Neural crest cell (in vitro differentiated cells): ENCODE data around the gene CHFR. TPM values are rescaled to one million over a fixed set of nuclear protein-coding genes. Genes with fewer than 3 reads are reported as not detected.
A peak's percentile ranks its signal among the peaks of the same experiment; 100 is the strongest.
"Not testable (repeated sequence)": the region's sequence is repeated elsewhere in the genome, so short reads cannot be mapped to it uniquely, and the experiment has no call there.

Experiments
- DNase-seq: peaks from one replicate; pipeline ENCODE4 v3.0.0; 2021; ENCODE audit warnings: low read depth, mixed read lengths, low spot score
- H3K27ac Mint-ChIP-seq: one replicate; pipeline ENCODE4 v1.8.0; 2021; ENCODE audit warnings: mild to moderate bottlenecking, mixed read lengths; ENCODE audit not compliant: unreplicated experiment
- H3K27me3 Mint-ChIP-seq: 2 replicates; pipeline ENCODE4 v1.8.0; 2021; ENCODE audit warnings: low read depth, mild to moderate bottlenecking, mixed read lengths
- H3K36me3 Mint-ChIP-seq: 2 replicates; pipeline ENCODE4 v1.8.0; 2021; ENCODE audit warnings: low read depth, mild to moderate bottlenecking, mixed read lengths
- H3K4me1 Mint-ChIP-seq: 2 replicates; pipeline ENCODE4 v1.8.0; 2021; ENCODE audit warnings: mixed read lengths
- H3K4me3 Mint-ChIP-seq: one replicate; pipeline ENCODE4 v1.8.0; 2021; ENCODE audit warnings: mild to moderate bottlenecking, mixed read lengths
- H3K9me3 Mint-ChIP-seq: 2 replicates; pipeline ENCODE4 v1.8.0; 2021; ENCODE audit warnings: mixed read lengths
- long read RNA-seq: library from polyadenylated mRNA; unstranded; transcript quantifications from one replicate; pipeline ENCODE4 v2.0.0, GENCODE V29; 2020
- total RNA-seq: library from RNA; stranded (reverse); gene quantifications from 2 replicates; pipeline ENCODE4 v1.2.1, GENCODE V29; 2021
- TF ChIP-seq, protein P1 (sequence below): fragments of 200-600 bp; sonication (generic); conservative IDR thresholded peaks from 2 replicates; pipeline ENCODE4 v1.5.0; 2021; ENCODE audit warnings: antibody characterized with exemption, mild to moderate bottlenecking

Gene CHFR, protein sequence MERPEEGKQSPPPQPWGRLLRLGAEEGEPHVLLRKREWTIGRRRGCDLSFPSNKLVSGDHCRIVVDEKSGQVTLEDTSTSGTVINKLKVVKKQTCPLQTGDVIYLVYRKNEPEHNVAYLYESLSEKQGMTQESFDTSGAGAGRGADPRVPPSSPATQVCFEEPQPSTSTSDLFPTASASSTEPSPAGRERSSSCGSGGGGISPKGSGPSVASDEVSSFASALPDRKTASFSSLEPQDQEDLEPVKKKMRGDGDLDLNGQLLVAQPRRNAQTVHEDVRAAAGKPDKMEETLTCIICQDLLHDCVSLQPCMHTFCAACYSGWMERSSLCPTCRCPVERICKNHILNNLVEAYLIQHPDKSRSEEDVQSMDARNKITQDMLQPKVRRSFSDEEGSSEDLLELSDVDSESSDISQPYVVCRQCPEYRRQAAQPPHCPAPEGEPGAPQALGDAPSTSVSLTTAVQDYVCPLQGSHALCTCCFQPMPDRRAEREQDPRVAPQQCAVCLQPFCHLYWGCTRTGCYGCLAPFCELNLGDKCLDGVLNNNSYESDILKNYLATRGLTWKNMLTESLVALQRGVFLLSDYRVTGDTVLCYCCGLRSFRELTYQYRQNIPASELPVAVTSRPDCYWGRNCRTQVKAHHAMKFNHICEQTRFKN
- total RNA-seq, result 39.0 and 39.9 TPM in 2 replicates
- long read RNA-seq, partial matches to known transcripts, result 11 of 31 reads
- long read RNA-seq, other reads (novel, unspliced or antisense), result 13 of 31 reads

DNA sequence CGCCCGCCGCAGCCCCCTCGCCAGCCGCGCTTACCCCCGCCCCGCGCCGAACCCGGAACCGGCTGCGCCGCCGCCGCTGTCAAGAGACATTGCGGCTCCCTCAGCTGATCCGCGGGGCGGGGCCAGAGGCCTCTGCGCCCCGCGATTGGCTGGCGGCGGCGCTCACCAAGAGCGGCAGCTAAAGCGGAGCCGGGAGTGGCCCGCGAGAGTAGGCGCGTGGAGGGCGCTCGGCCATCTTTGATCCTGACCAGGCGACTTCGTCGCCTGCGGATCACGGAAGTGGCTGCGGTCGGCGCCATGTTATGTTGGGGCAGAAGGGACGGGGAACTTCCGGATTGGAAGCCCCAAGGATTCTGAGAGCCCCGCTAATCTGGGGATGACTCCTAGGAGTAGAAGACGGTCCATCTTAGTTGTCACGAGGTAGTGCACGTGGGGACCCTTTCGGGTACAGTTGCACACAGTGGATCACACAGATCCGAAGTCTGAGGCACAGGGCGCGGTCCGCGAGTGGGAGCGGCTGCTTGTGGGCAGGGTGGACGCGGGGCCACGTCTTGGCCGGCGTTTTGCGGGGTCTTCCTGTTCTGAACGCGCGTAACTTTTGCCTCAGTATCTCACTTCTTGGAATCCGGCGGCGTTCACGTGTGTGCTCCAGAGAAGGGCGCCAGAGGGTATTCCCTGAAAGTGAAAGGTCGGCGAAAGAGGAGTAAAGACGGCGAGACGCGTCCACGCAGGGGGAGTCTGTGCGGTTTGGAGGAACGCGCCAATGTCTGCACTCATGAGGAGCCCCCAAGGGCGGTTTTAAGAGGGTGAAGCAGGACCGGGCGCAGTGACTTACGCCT, at the start of gene CHFR:
CHFR (minus strand) TSS at position 93 of the 839 bp plus-strand sequence. CDS start 277 bp downstream, outside the sequence.
- H3K4me3 Mint-ChIP-seq, result peak within 1 kb of the TSS; percentile 98
- TF ChIP-seq, protein P1, sequence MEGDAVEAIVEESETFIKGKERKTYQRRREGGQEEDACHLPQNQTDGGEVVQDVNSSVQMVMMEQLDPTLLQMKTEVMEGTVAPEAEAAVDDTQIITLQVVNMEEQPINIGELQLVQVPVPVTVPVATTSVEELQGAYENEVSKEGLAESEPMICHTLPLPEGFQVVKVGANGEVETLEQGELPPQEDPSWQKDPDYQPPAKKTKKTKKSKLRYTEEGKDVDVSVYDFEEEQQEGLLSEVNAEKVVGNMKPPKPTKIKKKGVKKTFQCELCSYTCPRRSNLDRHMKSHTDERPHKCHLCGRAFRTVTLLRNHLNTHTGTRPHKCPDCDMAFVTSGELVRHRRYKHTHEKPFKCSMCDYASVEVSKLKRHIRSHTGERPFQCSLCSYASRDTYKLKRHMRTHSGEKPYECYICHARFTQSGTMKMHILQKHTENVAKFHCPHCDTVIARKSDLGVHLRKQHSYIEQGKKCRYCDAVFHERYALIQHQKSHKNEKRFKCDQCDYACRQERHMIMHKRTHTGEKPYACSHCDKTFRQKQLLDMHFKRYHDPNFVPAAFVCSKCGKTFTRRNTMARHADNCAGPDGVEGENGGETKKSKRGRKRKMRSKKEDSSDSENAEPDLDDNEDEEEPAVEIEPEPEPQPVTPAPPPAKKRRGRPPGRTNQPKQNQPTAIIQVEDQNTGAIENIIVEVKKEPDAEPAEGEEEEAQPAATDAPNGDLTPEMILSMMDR, result no peak
- H3K4me1 Mint-ChIP-seq, result peaks cover 17% of the 10 kb centered on the region
- DNase-seq, result peak; percentile 85
- H3K9me3 Mint-ChIP-seq, result peaks cover 9% of the 10 kb centered on the region
- H3K27ac Mint-ChIP-seq, result peak within 1 kb of the TSS; percentile 99
- H3K27me3 Mint-ChIP-seq, result peaks cover 37% of the 10 kb centered on the region
- H3K36me3 Mint-ChIP-seq, result peaks cover 41% of the 10 kb centered on the region

DNA sequence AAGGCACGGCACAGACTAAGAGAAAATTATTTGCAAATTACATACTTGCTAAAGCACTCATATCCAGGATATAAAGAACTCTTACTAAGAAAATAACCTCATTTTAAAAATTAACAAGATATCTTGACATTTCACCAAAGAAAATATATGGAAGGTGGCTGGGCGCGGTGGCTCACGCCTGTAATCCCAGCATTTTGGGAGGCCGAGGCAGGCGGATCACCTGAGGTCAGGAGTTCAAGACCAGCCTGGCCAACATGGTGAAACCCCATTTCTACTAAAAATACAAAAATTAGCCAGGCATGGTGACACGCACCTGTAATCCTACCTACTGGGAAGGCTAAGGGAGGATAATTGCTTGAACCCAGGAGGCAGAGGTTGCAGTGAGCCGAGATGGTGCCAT, 49.5 kb upstream of the CHFR start:
- not testable (repeated sequence) for H3K4me3 Mint-ChIP-seq, H3K27ac Mint-ChIP-seq, H3K27me3 Mint-ChIP-seq, H3K4me1 Mint-ChIP-seq, DNase-seq
- H3K9me3 Mint-ChIP-seq, result peaks cover 29% of the 10 kb centered on the region
- peaks cover 71% of the 10 kb centered on the region for H3K36me3 Mint-ChIP-seq

DNA sequence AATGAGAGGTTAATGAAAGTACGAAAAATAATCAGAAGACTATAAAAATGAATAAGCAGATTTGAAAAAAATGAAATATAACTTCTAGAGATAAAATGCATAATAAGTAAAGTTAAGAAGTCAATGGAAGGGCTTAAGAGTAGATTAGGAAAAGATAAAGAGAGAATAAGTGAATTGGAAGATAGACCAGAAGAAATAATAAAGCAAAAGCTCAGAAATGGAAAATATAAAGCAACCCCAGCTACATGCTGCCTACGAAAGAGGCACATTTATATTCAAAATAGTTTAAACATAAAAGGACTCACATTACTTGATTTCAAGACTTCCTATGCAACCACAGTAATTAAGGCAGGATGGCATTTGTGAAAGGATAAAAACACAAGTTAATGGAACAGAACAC, 48.8 kb upstream of the CHFR start:
- Mint-ChIP-seq H3K4me1 (no peaks in the 10 kb centered on the region), H3K9me3 (peaks cover 29% of the 10 kb centered on the region), H3K27me3 (no peaks in the 10 kb centered on the region), H3K36me3 (peaks cover 71% of the 10 kb centered on the region), H3K27ac (no peak overlapping the region), H3K4me3 (no peak overlapping the region)
- TF ChIP-seq, protein P1, result no peak
- no peak for DNase-seq

DNA sequence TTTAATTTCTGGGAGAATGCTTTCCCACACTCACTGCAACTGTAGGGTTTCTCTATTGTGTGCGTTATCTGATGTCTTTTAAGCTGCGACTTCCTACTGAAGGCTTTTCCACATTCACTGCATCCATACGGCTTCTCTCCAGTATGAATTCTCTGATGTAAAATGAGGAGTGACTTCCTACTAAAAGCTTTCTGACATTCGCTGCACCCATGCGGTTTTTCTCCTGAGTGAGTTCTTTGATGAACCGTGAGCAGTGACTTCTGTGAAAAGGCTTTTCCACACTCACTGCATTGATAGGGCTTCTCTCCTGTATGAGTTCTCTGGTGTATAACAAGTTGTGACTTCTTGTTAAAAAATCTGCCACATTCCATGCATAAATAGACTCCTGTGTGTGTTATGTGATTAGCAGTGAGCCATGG, 39.0 kb upstream of the CHFR start:
- no peak for DNase-seq
- Mint-ChIP-seq H3K36me3 (peaks cover 82% of the 10 kb centered on the region), H3K4me1 (no peaks in the 10 kb centered on the region), H3K9me3 (peaks cover 48% of the 10 kb centered on the region), H3K27ac (no peak overlapping the region), H3K4me3 (no peak overlapping the region), H3K27me3 (no peaks in the 10 kb centered on the region)
- TF ChIP-seq, protein P1, result no peak

DNA sequence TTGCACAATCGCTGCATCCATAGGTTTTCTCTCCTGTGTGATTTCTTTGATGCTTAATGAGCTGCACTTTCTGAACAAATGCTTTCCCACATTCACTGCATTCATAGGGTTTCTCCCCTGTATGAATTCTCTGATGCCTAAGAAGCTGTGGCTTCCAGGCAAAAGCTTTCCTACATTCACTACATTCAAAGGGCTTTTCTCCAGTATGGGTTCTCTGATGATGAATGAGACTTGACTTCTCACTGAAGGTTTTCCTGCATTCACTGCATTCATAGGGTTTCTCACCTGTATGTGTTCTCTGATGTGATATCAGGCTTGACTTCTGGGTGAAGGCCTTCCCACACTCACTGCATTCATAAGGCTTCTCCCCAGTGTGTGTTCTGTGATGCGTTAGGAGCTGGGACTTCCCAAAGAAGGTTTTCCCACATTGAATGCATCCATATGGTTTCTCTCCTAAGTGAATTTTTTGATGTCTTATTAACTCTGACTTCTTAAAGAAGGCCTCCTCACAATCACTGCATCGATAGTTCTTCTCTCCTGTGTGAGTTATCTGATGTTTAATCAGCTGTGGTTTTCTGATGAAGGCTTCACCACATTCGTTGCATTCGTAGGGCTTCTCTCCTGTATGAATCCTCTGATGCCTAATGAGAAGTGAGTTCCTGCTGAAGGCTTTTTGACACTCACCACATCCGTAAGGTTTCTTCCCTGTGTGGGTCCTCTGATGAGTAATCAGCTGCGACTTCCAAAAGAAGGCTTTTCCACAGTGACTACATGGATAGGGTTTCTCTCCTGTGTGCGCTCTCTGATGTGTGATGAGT, 38.4 kb upstream of the CHFR start:
- no peak overlapping the region for H3K27ac Mint-ChIP-seq
- no peaks in the 10 kb centered on the region for H3K4me1 Mint-ChIP-seq
- DNase-seq, result no peak
- TF ChIP-seq, protein P1, result no peak
- H3K27me3 Mint-ChIP-seq, result no peaks in the 10 kb centered on the region
- H3K4me3 Mint-ChIP-seq, result no peak overlapping the region
- peaks cover 82% of the 10 kb centered on the region for H3K36me3 Mint-ChIP-seq
- H3K9me3 Mint-ChIP-seq, result peaks cover 47% of the 10 kb centered on the region
